HG03108 (cell line): Measurements from ENCODE around the gene NKAIN2.

Experiments used
- ATAC-seq: cut with Tn5 transposase; IDR thresholded peaks from one replicate; pipeline ENCODE4 v1.9.1; 2021; ENCODE audit warnings: moderate library complexity; ENCODE audit not compliant: unreplicated experiment

NKAIN2 gene

DNA sequence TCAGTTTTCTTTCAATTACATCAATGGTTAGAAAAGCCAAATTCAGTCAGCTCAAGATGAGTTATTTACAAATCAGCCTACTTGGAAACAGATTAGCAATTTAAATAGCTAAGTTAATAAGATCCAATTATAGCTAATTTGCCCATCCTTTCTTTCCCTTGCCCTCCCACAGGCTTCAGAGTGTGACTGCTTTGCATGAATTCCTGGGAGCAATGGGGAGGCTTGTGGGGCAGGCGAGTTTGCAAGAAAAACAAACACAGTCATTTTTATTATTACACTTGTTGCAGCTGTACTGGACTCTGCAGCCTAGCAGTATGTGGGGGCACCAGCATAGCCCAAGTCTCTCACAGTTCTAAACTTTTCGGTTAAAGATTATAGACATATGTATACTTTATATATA is 219.0 kb downstream of the NKAIN2 start:
- ATAC-seq, result no peak

DNA sequence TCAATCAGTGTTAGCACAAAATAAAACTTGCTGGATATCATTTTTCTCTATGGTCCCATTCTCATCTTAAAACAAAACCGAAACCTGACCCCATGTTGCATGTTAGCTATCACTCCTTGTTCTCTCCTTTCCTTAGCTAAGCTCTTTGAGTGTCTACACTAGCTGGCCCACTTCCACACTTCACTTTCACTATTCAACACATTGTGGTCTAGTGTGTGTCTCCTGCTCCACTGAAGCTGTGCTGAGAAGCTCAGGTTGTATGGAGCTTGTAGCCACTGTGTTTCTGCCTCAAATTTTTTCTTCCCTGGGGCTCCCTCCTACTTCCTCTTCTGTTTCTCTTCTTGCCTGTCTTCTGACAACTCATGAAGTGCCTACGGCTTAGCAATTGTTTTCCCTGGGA is 223.0 kb downstream of the NKAIN2 start:
- no peak for ATAC-seq

DNA sequence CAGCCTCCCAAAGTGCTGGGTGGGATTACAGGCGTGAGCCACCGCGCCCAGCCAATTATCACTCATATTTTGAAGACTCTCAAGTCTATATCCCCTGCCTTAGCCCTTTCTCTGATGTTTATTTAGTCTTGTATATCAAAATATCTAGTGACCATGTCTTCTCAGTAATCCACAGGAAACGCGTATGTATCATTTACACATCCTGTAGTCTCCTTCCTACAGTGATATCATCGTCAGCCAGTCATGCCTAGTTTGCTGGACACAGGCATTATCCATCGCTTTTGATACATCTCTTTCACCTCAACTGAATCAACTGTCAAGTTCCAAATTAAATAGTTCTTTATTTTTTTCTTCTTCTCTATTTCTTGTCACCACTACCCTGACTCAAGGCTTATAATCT is 223.7 kb downstream of the NKAIN2 start:
- no peak for ATAC-seq

DNA sequence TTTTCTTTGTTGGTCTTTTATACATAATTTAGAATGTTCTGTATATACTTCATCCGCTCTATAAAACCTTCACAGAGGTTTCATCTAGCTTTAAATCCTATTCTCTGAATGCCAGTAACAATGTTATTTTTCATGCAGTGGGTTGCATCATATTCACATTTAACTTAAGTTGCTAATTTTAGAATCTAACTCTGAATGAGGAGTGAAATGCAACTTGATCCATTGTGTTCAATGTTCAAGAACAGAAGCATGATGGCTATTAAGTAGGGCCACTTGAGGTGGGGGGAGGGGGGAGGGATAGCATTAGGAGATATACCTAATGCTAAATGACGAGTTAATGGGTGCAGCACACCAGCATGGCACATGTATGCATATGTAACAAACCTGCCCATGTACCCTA is 224.5 kb downstream of the NKAIN2 start:
- no peak for ATAC-seq

DNA sequence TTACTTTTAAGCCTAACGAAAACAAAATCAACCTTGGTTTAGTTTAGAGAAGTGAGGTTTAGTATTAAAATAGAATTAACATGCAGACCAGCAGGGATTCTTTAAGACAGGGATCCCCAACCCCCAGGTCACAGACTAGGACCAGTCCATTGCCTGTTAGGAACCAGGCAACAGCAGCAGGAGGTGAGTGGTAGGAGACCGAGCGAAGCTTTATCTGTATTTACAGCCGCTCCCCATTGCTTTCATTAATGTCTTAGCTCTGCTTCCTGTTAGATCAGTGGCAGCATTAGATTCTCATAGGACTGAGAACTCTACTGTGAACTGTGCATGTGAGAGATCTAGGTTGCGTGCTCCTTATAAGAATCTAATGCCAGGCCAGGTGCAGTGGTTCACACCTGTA is 225.9 kb downstream of the NKAIN2 start:
- no peak for ATAC-seq

DNA sequence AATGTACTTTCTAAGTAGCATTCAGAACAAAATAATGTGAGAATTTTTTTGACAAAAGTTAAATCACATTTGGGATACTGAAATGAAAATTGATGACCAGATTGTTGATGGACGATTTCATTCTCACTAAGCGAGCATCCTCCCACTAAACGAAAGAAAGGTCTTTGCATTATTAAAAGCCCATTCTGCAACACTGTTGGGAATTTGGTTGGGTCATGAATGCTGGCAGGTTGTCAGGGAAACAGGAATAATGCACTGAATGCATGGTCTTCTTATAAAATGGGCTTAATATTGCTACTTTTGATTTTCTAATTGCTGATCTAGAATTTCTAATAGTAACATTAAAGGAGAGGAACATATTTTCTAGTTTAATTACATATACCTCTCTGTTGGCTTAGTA is 229.8 kb downstream of the NKAIN2 start:
- ATAC-seq, result no peak

DNA sequence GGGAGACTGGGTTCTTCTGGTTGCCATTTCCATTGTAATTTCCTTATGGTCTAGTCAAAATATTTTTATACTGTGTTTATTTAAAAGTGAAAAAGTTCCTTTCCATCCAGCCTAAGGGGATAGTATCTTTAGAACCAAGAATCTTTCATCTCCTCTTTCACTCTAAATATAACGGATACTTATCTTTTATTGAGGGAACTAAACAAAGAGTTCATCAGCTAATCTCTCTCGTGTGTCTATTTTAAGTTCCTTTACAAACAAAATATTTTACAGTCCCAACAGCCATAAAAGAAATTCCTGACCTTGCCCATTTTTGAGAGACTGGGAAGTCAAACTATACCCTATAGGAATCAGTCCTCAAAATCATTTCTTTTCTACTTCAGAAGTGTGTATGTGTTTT is 232.7 kb downstream of the NKAIN2 start:
- no peak for ATAC-seq

DNA sequence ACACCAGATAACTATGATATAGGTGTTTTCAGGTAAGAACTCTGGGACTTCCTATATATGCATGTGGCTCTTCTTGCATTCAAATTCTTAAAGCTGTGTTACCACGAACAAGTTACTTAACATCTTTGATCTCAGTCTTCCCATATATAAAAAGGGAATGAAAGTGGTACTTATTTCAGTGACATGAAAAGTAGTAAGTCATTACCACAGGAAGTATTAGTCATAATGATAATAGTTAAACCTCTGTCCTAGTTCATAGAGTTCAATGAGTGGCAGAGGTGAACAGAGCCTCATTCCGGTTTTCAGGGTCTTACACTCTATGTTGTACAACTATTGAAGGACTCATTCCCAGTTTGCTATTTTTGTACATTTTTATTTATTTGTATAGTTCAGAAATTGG is 237.0 kb downstream of the NKAIN2 start:
- peak; percentile 91 for ATAC-seq

DNA sequence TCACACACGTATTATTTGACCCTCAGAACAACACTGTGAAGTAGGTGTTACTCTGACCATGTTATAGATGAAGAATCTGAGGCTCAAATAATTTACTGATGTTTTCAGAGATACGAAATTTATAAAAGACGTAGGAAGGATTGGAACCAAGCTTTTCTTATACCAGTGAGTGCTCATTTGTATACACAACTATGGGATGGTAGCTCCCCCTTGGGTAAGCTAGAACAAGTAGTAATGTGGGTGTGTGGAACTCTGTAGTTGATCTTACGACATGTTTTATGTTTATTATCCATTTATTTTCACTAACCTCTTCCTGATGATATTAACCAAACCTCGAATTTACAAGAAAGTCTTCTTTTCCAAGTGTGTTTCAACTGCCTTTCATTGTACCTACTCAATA is 248.5 kb downstream of the NKAIN2 start:
- ATAC-seq, result no peak

DNA sequence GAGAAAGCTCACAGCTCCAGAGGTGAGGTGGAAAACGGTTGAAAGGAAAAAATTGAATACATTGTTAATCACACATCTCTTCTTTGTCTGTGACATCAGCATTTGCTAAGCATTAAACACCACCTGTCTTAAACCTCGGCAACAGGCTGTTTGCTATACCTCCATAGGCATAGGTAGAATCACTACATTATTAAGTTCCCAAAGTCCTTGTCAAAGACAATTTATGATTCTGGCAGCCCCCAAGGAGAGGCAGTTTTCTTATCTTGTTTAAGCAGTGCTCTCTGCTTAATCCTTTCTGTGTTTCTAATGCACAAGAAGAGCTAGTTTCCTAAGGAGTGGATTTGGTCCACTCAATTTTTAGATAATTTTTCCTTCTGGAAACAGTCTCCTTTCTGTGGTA is 249.7 kb downstream of the NKAIN2 start:
- no peak for ATAC-seq

DNA sequence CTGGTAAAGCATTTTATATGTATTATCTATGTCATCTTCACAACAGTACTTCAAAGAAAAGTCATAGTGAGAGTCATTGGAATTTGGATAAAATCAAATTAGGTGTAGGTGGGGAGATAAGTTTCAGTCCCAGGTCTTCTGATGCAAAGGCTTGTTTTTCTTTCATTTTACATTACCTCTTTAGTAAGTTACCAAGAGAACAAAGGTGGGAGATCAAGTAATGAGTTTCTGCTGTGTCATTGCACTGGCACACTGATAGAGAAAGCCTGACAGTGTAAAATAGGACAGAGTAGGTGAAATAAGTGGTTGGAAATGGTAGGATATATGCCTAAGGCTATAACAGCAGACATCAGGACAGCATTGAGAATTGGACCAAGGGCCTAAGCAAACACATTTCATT is 250.4 kb downstream of the NKAIN2 start:
- ATAC-seq, result no peak

DNA sequence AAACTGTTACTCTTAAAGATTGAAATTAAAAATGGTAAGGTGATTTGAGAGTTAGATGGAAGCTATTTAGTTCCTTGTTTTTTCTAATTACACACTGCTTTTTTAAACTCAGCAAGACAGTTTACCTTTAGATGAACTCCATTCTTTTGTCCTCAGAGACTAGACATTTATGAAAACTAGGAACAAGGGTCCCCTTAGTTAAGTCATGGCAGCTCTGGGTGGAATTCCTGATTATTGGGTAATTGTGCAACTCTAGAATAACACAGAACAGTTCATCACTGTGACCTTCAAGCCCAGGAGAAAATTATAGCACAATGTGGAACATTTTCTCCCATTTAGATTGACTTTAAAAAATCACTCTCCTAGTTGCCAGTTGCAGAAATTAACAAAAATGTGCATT is 251.7 kb downstream of the NKAIN2 start:
- no peak for ATAC-seq

DNA sequence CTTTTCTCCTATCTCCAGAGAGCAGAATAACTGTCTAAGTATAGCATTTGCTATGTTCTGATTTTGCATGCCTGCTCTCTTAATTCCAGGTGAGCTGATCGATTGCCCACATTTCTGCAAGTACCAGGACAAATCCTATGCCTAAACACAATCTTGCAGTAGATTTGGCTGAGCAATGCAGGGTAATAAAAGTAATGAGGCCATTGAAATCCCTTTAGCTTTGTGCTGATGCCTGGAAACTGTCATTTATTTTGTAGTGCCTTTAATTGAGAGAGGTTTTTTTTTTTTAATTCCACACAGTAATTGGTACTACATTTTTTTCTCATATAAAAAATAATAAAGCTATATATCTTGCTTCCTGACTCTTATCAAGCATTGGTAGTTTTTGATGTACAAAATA is 252.3 kb downstream of the NKAIN2 start:
- ATAC-seq, result no peak

DNA sequence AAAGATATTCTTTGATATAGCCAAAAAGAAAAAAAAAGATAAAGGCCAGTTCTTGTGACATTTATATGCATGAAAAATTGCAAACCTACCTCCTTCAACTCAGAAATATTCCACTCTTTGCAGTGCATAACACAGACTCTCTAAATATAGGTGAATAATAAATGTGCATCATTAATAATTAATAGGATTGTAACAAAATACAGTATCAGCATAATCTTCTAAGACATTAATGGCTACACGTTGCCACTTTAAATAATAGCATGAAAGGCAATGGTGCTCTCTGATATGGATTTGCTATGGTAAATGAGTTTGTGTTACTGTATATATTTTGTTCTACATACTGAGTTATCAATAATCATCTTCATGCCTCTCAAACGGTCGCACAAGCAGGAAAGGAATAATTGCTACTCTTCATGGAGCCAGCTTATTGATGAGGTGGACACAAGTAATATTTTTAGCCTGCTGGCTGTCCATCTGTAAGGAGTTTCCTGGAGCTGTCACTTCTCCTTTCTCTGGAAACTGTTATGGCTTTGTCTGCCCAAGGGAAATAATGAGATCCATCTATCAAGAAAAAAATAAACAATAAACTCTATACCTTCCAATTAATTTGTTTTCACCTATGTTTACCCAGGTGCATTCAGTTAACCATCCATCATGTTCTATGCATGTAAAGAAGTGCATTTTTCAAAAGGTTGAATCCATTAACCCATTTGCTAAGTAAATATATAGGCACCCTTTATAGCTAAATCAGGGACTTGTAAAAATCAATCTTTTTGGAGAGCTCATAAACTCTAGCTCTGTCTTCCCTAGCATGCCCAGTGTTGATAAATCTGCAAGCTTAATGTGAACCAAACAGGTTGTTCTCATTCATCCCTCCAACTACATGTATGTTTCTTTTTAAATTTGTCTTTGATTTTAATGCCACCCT is 253.0 kb downstream of the NKAIN2 start:
- ATAC-seq, result no peak

DNA sequence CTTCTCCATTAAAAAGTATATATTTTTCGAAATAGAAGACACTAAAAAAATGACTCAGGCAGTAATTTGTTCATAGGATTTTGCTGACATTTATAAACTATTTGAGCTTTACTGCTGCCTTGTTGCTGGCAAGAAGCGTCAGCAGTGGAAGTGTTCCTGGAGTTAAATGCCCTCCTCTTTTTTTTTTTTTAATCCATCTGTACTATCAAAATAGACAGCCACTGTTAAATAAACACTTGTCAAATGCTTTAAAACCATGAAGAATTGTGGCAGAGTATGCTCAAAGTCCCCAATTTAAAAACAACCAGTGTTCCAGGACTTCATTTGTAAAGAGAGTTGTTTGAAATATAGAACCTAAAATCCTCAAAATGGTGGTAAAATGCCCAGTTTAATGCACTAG is 253.8 kb downstream of the NKAIN2 start:
- no peak for ATAC-seq

DNA sequence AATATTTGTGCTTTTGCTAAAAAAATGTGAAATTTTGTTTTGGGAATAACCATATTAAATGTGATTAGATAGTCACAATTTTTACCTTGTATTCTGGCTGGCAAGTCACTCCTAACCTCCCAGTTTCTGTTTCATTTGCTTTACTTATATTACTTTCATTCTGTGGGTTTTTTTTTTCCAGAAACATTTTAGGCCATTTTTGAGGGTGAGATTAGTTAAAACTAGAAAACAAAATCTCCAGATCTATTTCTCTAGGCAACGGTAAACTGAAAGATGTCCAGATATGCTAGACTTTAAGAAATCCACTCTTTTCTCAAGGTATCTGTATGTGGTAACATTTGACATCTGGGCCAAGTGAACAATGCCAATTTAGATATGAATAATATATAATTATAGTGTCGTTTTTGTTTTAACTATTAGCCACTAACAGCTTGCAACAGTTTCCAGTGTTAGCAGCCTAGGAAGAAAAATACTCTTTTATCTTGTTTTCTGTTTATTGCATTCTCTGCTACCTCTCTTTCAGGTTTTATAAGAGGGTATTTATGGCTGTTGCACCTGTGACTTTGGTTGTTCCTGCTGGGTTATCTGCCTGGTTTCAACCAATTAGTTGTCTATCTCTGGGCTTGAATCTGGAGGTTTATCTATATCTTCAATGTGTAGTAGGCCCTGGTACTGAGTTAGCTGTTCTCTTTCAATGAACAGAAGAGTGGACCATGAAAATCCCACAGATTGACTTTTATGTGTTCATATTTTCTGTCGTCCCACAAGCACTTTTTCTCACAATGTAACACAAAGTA is 260.9 kb downstream of the NKAIN2 start:
- no peak for ATAC-seq

DNA sequence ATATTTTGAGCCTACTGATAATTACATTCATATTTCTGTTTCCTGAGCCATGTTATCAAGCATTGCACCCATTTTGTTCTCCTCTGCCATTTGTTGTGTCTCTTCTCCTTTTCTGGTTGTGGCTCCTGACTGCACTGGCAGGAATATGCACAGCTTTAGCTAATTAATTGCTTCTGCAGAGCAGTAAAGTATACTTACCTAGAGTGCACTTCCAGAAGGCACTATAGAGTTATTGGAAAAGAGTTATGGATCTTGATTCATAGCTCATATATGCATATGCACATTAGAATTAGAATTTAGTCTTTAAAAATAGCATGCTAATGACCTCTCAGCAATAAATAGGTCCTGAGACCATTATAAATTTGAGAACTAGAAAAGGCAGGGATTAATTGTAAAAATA is 262.6 kb downstream of the NKAIN2 start:
- no peak for ATAC-seq

DNA sequence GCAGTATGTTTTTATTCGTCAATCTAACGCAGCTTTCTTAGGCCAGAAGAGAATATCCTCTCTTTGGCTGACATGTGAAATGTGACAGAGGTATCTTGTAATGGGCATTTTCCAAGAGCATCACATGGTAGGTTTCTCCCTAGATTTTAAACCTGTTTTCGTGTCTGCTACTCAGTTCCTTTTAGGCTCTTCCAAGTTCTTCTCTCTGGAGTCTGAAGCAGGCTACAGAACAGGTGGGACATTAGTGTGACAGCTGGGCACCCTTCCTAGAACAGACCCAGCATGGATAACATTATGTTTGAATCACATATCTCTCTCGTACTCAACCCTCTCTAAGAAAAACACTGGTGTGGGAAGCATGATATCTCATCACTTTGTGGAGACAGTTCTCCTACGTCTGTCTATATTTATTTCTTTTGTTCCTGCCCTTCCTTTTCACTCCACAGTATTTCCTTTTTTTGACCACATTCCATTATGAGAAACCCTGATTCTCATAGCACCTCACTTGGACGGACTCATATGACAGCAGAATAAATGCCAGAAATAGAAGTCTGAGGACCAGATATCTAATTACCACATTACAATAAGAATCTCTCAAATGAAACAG is 263.4 kb downstream of the NKAIN2 start:
- no peak for ATAC-seq

DNA sequence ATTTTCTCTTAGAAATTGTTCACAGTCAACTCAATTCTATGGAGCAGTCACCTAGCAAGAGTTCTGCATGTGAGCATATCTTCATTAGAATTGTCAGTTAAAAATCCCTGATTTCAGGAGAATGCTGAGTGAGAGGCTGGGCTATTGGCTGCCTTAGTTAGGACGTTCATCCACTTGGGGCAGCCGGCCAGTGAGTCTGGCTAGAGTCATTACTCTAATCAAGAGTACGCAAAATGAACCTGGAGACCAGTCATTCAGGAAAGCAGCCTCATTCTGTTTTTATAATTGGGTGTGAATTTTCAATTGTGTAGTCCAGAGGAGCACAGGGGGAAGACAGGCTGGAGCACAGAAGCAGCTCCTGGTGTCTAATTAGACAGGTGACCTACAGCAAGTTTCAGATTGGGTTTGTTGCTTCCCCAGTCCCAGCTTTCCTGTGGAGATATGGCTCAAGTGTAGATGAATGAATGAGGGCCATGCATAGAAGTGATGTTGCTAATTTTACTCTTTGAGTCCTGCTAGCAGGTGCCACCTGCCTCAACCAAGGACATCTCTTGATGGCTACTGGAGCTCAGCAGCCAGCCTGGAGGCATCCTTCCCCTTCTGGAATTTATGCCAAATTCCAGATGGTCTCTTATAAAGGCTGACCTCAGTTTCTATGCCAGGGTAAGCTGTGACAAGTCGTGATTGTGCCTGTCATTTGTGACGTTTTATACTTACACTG is 265.7 kb downstream of the NKAIN2 start:
- ATAC-seq, result no peak

DNA sequence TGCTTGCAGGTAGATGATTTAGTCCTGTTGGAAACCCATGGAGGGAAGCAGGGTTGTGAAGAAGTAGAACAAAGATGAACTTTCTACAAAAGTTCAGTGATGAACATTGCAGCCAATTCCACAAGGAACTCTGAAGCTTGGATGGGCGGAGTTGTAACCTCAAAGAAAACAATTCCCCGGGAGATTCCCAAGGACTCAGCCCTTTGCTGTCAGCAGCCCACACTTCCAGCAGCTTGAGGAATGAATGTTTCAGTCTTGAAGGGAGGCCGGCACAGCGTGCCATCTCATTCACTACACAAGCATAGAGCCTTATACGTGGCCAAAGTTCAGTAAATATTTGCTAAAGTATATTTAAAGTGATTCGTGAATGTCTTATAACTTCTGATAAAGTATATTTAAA is 269.4 kb downstream of the NKAIN2 start:
- no peak for ATAC-seq
